K562 (cell line): ENCODE measurements around the gene APOC1. TPM values are rescaled to one million over a fixed set of nuclear protein-coding genes. Genes with fewer than 3 reads are reported as not detected.

Source experiments
- CTCF ChIP-seq, 3 experiments: IDR thresholded peaks in 2 of 3; conservative IDR thresholded peaks in 1 of 3; 2 replicates each; pipeline ENCODE4 v1.5.1; 2011 to 2012; ENCODE audit warnings: low read length in 3 of 3, mild to moderate bottlenecking in 3 of 3, control low read depth in 2 of 3, improper control_type of control experiment in 1 of 3, inconsistent platforms in 1 of 3, low read depth in 1 of 3, mixed read lengths in 1 of 3, moderate library complexity in 1 of 3; ENCODE audit not compliant: insufficient read depth in 2 of 3
- ETV5 ChIP-seq: sonication (generic); formaldehyde crosslinking; IDR thresholded peaks from 2 replicates; pipeline ENCODE4 v1.4.0; 2020; ENCODE audit warnings: low read depth, mild to moderate bottlenecking, missing genetic modification reagents
- HSF4 ChIP-seq: fragments of 250-450 bp; sonication (Bioruptor Pico); IDR thresholded peaks from 2 replicates; pipeline ENCODE4 v2.1.2; 2022; ENCODE audit warnings: mild to moderate bottlenecking, moderate library complexity, borderline replicate concordance
- IRF2 ChIP-seq: sonication (generic); formaldehyde crosslinking; IDR thresholded peaks from 2 replicates; pipeline ENCODE4 v1.8.1; 2022; ENCODE audit warnings: mild to moderate bottlenecking, missing genetic modification reagents
- KAT7 ChIP-seq: sonication (generic); formaldehyde crosslinking; IDR thresholded peaks from 2 replicates; pipeline ENCODE4 v1.8.0; 2022; ENCODE audit warnings: missing genetic modification reagents, mild to moderate bottlenecking, borderline replicate concordance
- NFIX ChIP-seq: fragments of 250-450 bp; sonication (Bioruptor Pico); IDR thresholded peaks from 2 replicates; pipeline ENCODE4 v1.4.0; 2020; ENCODE audit warnings: low read depth, mild to moderate bottlenecking, moderate library complexity
- RNF2 ChIP-seq: sonication (generic); IDR thresholded peaks from 2 replicates; pipeline ENCODE4 v1.6.1; 2016
- SRSF1 ChIP-seq: fragments of 200-400 bp; formaldehyde crosslinking; IDR thresholded peaks from 2 replicates; pipeline ENCODE4 v1.6.1; 2017; ENCODE audit warnings: mild to moderate bottlenecking, low read depth, low read length, moderate library complexity
- THRAP3 ChIP-seq: fragments of 450-650 bp; IDR thresholded peaks from 2 replicates; pipeline ENCODE4 v1.6.1; 2016; ENCODE audit warnings: mild to moderate bottlenecking, inconsistent platforms, borderline replicate concordance
- ZNF184 ChIP-seq: sonication (generic); formaldehyde crosslinking; IDR thresholded peaks from 2 replicates; pipeline ENCODE4 v1.5.0; 2020; ENCODE audit warnings: missing genetic modification reagents
- ZNF282 ChIP-seq: sonication (generic); formaldehyde crosslinking; IDR thresholded peaks from 2 replicates; pipeline ENCODE4 v1.8.1; 2023; ENCODE audit warnings: missing genetic modification reagents
- ZNF395 ChIP-seq: fragments of 200-800 bp; sonication (Bioruptor generic); IDR thresholded peaks from 2 replicates; pipeline ENCODE4 v1.6.1; 2017; ENCODE audit warnings: missing genetic modification characterization, missing compliant biosample characterization
- ZNF778 ChIP-seq: fragments of 450-650 bp; formaldehyde crosslinking; IDR thresholded peaks from 2 replicates; pipeline ENCODE4 v1.4.0; 2020; ENCODE audit warnings: mild to moderate bottlenecking, moderate library complexity
- polyA plus RNA-seq, 8 experiments: library from polyadenylated mRNA; depleted of rRNA in 4 of 8; stranded (reverse) in 5 of 8; unstranded in 3 of 8; fragments of >200 nt; fragmentation: Nextera tagmentation in 2 of 8; fragmentation: Illumina TruSeq in 1 of 8; extraction: Ambion mirVana in 2 of 8; extraction: Trizol in 1 of 8; gene quantifications; 2 replicates each; pipeline versions ENCODE4 v1.2.1 to v1.2.3, GENCODE V29; 2011 to 2014; ENCODE audit warnings: inconsistent platforms in 1 of 8, missing spikeins in 1 of 8
- total RNA-seq, 7 experiments: library from RNA; depleted of rRNA in 6 of 7; stranded (reverse); fragments of >200 nt in 6 of 7; fragmentation: Illumina TruSeq in 2 of 7; extraction: Trizol in 2 of 7; gene quantifications; 2 replicates each; pipeline versions ENCODE4 v1.2.1 to v1.2.3, GENCODE V29; 2011 to 2021; ENCODE audit warnings: low replicate concordance in 1 of 7
- TF ChIP-seq, protein P1 (sequence below): fragments of 450-650 bp; IDR thresholded peaks from 2 replicates; pipeline ENCODE4 v1.6.1; 2016; ENCODE audit warnings: mild to moderate bottlenecking
- TF ChIP-seq, protein P2 (sequence below): fragments of 150-350 bp; conservative IDR thresholded peaks from 2 replicates; pipeline ENCODE4 v1.6.1; 2014; ENCODE audit warnings: low read length
- TF ChIP-seq, protein P3 (sequence below): fragments of 450-650 bp; conservative IDR thresholded peaks from 2 replicates; pipeline ENCODE4 v1.6.1; 2016; ENCODE audit warnings: missing genetic modification characterization, low read depth, mild to moderate bottlenecking, missing compliant biosample characterization, moderate library complexity
- TF ChIP-seq, protein P4 (sequence below): fragments of 450-650 bp; IDR thresholded peaks from 2 replicates; pipeline ENCODE4 v1.6.1; 2014; ENCODE audit warnings: low read depth, mild to moderate bottlenecking, moderate library complexity, borderline replicate concordance

Gene APOC1
- total and polyA plus RNA-seq, 9 of the 15 experiments (the other 6 are each of a cell fraction or from before 2014, with no cell fraction given): 115 to 408 (median 220) TPM

DNA sequence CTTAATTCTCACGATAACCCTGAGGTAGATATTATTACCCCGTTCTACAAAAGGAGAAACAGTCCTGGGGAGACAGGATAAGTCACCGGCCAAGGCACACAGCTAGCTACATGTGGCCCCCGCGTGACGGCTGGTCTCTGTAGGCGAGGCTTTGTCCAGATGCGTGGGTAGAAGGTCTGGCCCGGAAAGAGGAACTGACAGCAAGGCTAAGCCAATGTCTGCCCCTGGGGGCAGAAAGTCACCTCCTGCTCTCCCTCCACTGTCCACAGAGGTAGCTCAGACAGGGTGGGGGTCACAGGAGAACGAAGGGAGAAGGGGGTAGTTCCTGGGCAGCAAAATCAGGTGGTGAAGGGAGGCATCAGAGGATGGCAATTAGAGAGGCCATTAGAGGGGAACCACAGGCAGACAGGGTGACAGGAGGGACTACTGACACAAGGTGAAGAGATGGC, 29.4 kb downstream of the APOC1 start (continued):
- TF ChIP-seq ZNF395 (CRISPR knock-in tag) (peak; percentile 88), ZNF282 (CRISPR knock-in tag) (no peak), RNF2 (peak; percentile 85), SRSF1 (no peak), ZNF778 (CRISPR knock-in tag) (no peak), NFIX (no peak), ZNF184 (no peak), KAT7 (CRISPR knock-in tag) (no peak), ETV5 (CRISPR knock-in tag) (peak; percentile 62), IRF2 (no peak), THRAP3 (no peak), HSF4 (no peak), CTCF (IDR thresholded peaks at IDR 0.05 in 2 of 3, conservative IDR thresholded peaks at IDR 0.05 in 1 of 3; ENCODE audit: insufficient read depth in 2 of 3, low read depth in 1 of 3, low read length in 3 of 3) (peak; percentile 27 to 43 (median 35); a peak in 3 of 6 replicates)
- TF ChIP-seq, protein P1, sequence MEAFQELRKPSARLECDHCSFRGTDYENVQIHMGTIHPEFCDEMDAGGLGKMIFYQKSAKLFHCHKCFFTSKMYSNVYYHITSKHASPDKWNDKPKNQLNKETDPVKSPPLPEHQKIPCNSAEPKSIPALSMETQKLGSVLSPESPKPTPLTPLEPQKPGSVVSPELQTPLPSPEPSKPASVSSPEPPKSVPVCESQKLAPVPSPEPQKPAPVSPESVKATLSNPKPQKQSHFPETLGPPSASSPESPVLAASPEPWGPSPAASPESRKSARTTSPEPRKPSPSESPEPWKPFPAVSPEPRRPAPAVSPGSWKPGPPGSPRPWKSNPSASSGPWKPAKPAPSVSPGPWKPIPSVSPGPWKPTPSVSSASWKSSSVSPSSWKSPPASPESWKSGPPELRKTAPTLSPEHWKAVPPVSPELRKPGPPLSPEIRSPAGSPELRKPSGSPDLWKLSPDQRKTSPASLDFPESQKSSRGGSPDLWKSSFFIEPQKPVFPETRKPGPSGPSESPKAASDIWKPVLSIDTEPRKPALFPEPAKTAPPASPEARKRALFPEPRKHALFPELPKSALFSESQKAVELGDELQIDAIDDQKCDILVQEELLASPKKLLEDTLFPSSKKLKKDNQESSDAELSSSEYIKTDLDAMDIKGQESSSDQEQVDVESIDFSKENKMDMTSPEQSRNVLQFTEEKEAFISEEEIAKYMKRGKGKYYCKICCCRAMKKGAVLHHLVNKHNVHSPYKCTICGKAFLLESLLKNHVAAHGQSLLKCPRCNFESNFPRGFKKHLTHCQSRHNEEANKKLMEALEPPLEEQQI: no peak
- TF ChIP-seq, protein P2, sequence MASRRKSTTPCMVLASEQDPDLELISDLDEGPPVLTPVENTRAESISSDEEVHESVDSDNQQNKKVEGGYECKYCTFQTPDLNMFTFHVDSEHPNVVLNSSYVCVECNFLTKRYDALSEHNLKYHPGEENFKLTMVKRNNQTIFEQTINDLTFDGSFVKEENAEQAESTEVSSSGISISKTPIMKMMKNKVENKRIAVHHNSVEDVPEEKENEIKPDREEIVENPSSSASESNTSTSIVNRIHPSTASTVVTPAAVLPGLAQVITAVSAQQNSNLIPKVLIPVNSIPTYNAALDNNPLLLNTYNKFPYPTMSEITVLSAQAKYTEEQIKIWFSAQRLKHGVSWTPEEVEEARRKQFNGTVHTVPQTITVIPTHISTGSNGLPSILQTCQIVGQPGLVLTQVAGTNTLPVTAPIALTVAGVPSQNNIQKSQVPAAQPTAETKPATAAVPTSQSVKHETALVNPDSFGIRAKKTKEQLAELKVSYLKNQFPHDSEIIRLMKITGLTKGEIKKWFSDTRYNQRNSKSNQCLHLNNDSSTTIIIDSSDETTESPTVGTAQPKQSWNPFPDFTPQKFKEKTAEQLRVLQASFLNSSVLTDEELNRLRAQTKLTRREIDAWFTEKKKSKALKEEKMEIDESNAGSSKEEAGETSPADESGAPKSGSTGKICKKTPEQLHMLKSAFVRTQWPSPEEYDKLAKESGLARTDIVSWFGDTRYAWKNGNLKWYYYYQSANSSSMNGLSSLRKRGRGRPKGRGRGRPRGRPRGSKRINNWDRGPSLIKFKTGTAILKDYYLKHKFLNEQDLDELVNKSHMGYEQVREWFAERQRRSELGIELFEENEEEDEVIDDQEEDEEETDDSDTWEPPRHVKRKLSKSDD: no peak
- TF ChIP-seq, protein P3, sequence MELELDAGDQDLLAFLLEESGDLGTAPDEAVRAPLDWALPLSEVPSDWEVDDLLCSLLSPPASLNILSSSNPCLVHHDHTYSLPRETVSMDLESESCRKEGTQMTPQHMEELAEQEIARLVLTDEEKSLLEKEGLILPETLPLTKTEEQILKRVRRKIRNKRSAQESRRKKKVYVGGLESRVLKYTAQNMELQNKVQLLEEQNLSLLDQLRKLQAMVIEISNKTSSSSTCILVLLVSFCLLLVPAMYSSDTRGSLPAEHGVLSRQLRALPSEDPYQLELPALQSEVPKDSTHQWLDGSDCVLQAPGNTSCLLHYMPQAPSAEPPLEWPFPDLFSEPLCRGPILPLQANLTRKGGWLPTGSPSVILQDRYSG (tag): peak; percentile 60; the same call in 1 of the 2 replicates
- TF ChIP-seq, protein P4, sequence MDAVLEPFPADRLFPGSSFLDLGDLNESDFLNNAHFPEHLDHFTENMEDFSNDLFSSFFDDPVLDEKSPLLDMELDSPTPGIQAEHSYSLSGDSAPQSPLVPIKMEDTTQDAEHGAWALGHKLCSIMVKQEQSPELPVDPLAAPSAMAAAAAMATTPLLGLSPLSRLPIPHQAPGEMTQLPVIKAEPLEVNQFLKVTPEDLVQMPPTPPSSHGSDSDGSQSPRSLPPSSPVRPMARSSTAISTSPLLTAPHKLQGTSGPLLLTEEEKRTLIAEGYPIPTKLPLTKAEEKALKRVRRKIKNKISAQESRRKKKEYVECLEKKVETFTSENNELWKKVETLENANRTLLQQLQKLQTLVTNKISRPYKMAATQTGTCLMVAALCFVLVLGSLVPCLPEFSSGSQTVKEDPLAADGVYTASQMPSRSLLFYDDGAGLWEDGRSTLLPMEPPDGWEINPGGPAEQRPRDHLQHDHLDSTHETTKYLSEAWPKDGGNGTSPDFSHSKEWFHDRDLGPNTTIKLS: peak; percentile 27; the same call in 1 of the 2 replicates
